Esophagus muscularis mucosa (tissue), 4 donors: ENCODE measurements around the gene MS4A15.

Experiments
- EP300 ChIP-seq: sonication (generic); formaldehyde crosslinking; IDR thresholded peaks from one replicate; pipeline ENCODE4 v1.6.1; 2017; ENCODE audit warnings: antibody characterized with exemption
- POLR2A ChIP-seq: fragments of 450-650 bp; IDR thresholded peaks from one replicate; pipeline ENCODE4 v1.6.1; 2017; ENCODE audit warnings: antibody characterized with exemption, moderate library complexity, mild to moderate bottlenecking, low read depth
- POLR2AphosphoS5 ChIP-seq, 2 donors: sonication (generic); formaldehyde crosslinking; IDR thresholded peaks; one replicate each; pipeline ENCODE4 v1.6.1; 2017; ENCODE audit warnings: antibody characterized with exemption in 2 of 2
- TF ChIP-seq, protein P1 (sequence below), 3 experiments: fragments of 200-600 bp in 2 of 3; fragments of 450-650 bp in 1 of 3; sonication (generic) in 2 of 3; IDR thresholded peaks; one replicate each; pipeline ENCODE4 v1.5.1; 2017 to 2019; ENCODE audit warnings: antibody characterized with exemption in 3 of 3, mild to moderate bottlenecking in 2 of 3, moderate library complexity in 1 of 3

GRCh38 chr11:60767388-60767811 lies 10.7 kb downstream of the MS4A15 start:
- TF ChIP-seq POLR2A (no peak), POLR2AphosphoS5 (IDR thresholded peaks at IDR 0.05) (no peak), EP300 (no peak)
- TF ChIP-seq, protein P1, sequence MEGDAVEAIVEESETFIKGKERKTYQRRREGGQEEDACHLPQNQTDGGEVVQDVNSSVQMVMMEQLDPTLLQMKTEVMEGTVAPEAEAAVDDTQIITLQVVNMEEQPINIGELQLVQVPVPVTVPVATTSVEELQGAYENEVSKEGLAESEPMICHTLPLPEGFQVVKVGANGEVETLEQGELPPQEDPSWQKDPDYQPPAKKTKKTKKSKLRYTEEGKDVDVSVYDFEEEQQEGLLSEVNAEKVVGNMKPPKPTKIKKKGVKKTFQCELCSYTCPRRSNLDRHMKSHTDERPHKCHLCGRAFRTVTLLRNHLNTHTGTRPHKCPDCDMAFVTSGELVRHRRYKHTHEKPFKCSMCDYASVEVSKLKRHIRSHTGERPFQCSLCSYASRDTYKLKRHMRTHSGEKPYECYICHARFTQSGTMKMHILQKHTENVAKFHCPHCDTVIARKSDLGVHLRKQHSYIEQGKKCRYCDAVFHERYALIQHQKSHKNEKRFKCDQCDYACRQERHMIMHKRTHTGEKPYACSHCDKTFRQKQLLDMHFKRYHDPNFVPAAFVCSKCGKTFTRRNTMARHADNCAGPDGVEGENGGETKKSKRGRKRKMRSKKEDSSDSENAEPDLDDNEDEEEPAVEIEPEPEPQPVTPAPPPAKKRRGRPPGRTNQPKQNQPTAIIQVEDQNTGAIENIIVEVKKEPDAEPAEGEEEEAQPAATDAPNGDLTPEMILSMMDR (IDR thresholded peaks at IDR 0.05) = peak in 1 of 3 experiments; percentile 18
